GM12801 (cell line): ENCODE results near the gene FANCC.

ENCODE experiments used
- CTCF ChIP-seq: IDR thresholded peaks from one replicate; pipeline ENCODE4 v1.5.1; 2011; ENCODE audit warnings: control low read depth; ENCODE audit not compliant: insufficient read length; ENCODE audit errors: extremely low read depth

The FANCC gene

GRCh38 chr9:95055851-95056551 lies 261.5 kb downstream of the FANCC start:
- TF ChIP-seq CTCF: no peak

GRCh38 chr9:95055334-95055850 lies 262.1 kb downstream of the FANCC start:
- TF ChIP-seq CTCF: no peak

- TF ChIP-seq CTCF: no peak
Measured at GRCh38 chr9:95053611-95054570, 263.6 kb downstream of the FANCC start.

- TF ChIP-seq CTCF: no peak
Measured at GRCh38 chr9:95049761-95050160, 267.7 kb downstream of the FANCC start.
